ENCODE data around the gene IVD. TPM values are rescaled to one million over a fixed set of nuclear protein-coding genes. Genes with fewer than 3 reads are reported as not detected.

The IVD gene
- total and polyA plus RNA-seq, 4 donors = 40.3 to 156 (median 94.4) TPM

GRCh38 chr15:40372981-40373380, 32.6 kb upstream of the IVD start:
- no peak for DNase-seq (ENCODE audit: low spot score)
- no peaks in the 10 kb centered on the region for H3K9me3 ChIP-seq (ENCODE audit: control insufficient read depth in 4 of 4, low read length in 3 of 4)
- H3K4me3 ChIP-seq (ENCODE audit: low read depth in 1 of 3, low read length in 3 of 3) = no peak overlapping the region
- WGBS = 44% methylated on average over 2 of the region's 2 CpGs
- H3K27me3 ChIP-seq (ENCODE audit: control insufficient read depth in 4 of 4, insufficient read depth in 4 of 4, low read length in 3 of 4) = no peaks in the 10 kb centered on the region
- peaks cover 0 to 4% (median 2%) of the 10 kb centered on the region in 4 donors for H3K4me1 ChIP-seq (ENCODE audit: control insufficient read depth in 4 of 4, insufficient read depth in 4 of 4, low read length in 3 of 4)
- H3K36me3 ChIP-seq (ENCODE audit: control insufficient read depth in 4 of 4, insufficient read depth in 3 of 4, low read depth in 1 of 4, low read length in 3 of 4) = no peaks in the 10 kb centered on the region
- H3K27ac ChIP-seq (ENCODE audit: low read depth in 1 of 2, low read length in 2 of 2) = no peak overlapping the region
- TF ChIP-seq EGR1 (IDR thresholded peaks at IDR 0.05; ENCODE audit: low read depth in 2 of 2) (no peak), HNF4G (IDR thresholded peaks at IDR 0.05) (no peak), RAD21 (IDR thresholded peaks at IDR 0.05) (no peak), HNF4A (conservative IDR thresholded peaks at IDR 0.05) (no peak), MAX (IDR thresholded peaks at IDR 0.05) (no peak), YY1 (IDR thresholded peaks at IDR 0.05) (no peak), SP1 (IDR thresholded peaks at IDR 0.05) (no peak), GABPA (IDR thresholded peaks at IDR 0.05 in 1 of 2, conservative IDR thresholded peaks at IDR 0.05 in 1 of 2) (no peak), ATF3 (IDR thresholded peaks at IDR 0.05) (no peak), JUND (IDR thresholded peaks at IDR 0.05) (no peak), FOXA1 (IDR thresholded peaks at IDR 0.05) (no peak), TAF1 (conservative IDR thresholded peaks at IDR 0.05) (no peak), NR2F2 (IDR thresholded peaks at IDR 0.05) (no peak)
- no peak overlapping the region for H3K9ac ChIP-seq (ENCODE audit: low read depth in 1 of 2, low read length in 2 of 2)

GRCh38 chr15:40377606-40378005, 28.0 kb upstream of the IVD start:
- no peaks in the 10 kb centered on the region for H3K27me3 ChIP-seq (ENCODE audit: control insufficient read depth in 4 of 4, insufficient read depth in 4 of 4, low read length in 3 of 4)
- no peak for TF ChIP-seq JUND (IDR thresholded peaks at IDR 0.05)
- no peak for TF ChIP-seq HNF4A (conservative IDR thresholded peaks at IDR 0.05)
- TF ChIP-seq MAX (IDR thresholded peaks at IDR 0.05) = no peak
- TF ChIP-seq HNF4G (IDR thresholded peaks at IDR 0.05) = no peak
- TF ChIP-seq EGR1 (IDR thresholded peaks at IDR 0.05; ENCODE audit: low read depth in 2 of 2) = no peak
- no peak for TF ChIP-seq SP1 (IDR thresholded peaks at IDR 0.05)
- TF ChIP-seq ATF3 (IDR thresholded peaks at IDR 0.05) = no peak
- no peak for TF ChIP-seq FOXA1 (IDR thresholded peaks at IDR 0.05)
- no peak for TF ChIP-seq CTCF (IDR thresholded peaks at IDR 0.05; ENCODE audit: low read depth, low read length, missing input control)
- TF ChIP-seq NR2F2 (IDR thresholded peaks at IDR 0.05) = no peak
- TF ChIP-seq REST (IDR thresholded peaks at IDR 0.05) = no peak
- TF ChIP-seq YY1 (IDR thresholded peaks at IDR 0.05) = no peak
- no peak for TF ChIP-seq ZBTB33 (IDR thresholded peaks at IDR 0.05)
- no peak for TF ChIP-seq FOXA2 (IDR thresholded peaks at IDR 0.05)
- no peak for TF ChIP-seq GABPA (IDR thresholded peaks at IDR 0.05 in 1 of 2, conservative IDR thresholded peaks at IDR 0.05 in 1 of 2)
- TF ChIP-seq RXRA (IDR thresholded peaks at IDR 0.05) = no peak
- DNase-seq (ENCODE audit: low spot score) = no peak
- H3K9me3 ChIP-seq (ENCODE audit: control insufficient read depth in 4 of 4, low read length in 3 of 4) = no peaks in the 10 kb centered on the region
- no peak overlapping the region for H3K4me3 ChIP-seq (ENCODE audit: low read depth in 1 of 3, low read length in 3 of 3)
- H3K36me3 ChIP-seq (ENCODE audit: control insufficient read depth in 4 of 4, insufficient read depth in 3 of 4, low read depth in 1 of 4, low read length in 3 of 4) = no peaks in the 10 kb centered on the region
- peaks cover 3 to 12% (median 11%) of the 10 kb centered on the region in 4 donors for H3K4me1 ChIP-seq (ENCODE audit: control insufficient read depth in 4 of 4, insufficient read depth in 4 of 4, low read length in 3 of 4)
- H3K27ac ChIP-seq (ENCODE audit: low read depth in 1 of 2, low read length in 2 of 2) = no peak overlapping the region
- whole genome bisulfite sequencing = 89% methylated on average over 3 of the region's 3 CpGs
- no peak overlapping the region for H3K9ac ChIP-seq (ENCODE audit: low read depth in 1 of 2, low read length in 2 of 2)

Data from liver (tissue), 9 donors.